ENCODE data around the gene COL2A1. TPM values are rescaled to one million over a fixed set of nuclear protein-coding genes. Genes with fewer than 3 reads are reported as not detected.

COL2A1 gene
- total and polyA plus RNA-seq, 4 donors = 0.05 to 8.7 (median 0.15) TPM; not detected in 1

- ATAC-seq (ENCODE audit: insufficient read depth, low FRiP score) (no peak), DNase-seq (no peak)
- Histone ChIP-seq H3K27me3 (ENCODE audit: control insufficient read depth in 3 of 3, insufficient read depth in 3 of 3, low read length in 2 of 3) (peaks cover 0 to 3% (median 0%) of the 10 kb centered on the region in 3 donors), H3K4me1 (ENCODE audit: control insufficient read depth in 5 of 5, insufficient read depth in 5 of 5, low read length in 5 of 5) (no peaks in the 10 kb centered on the region), H3K27ac (ENCODE audit: low read depth in 1 of 2, low read length in 1 of 2) (no peak overlapping the region), H3K9ac (ENCODE audit: insufficient read depth in 1 of 2, low read length in 2 of 2) (no peak overlapping the region), H3K36me3 (ENCODE audit: control insufficient read depth in 4 of 4, insufficient read depth in 4 of 4, low read length in 4 of 4) (no peaks in the 10 kb centered on the region), H3K4me3 (no peak overlapping the region), H3K9me3 (ENCODE audit: control insufficient read depth in 4 of 4, insufficient read depth in 3 of 4, low read length in 3 of 4) (no peaks in the 10 kb centered on the region)
- WGBS, 2 donors = 85 to 96% methylated on average over 3 of the region's 3 CpGs
- TF ChIP-seq CTCF (IDR thresholded peaks at IDR 0.05; ENCODE audit: control extremely low read depth, extremely low read depth) = no peak
Observed at GRCh38 chr12:47927346-47927745, 76.9 kb downstream of the COL2A1 start.

Other genes with a start within 250 kb of the COL2A1 start
- gene RAPGEF3, start 245.6 kb downstream of the COL2A1 start, total RNA-seq = 10 to 100 TPM; 11.3 to 26.5 TPM
- gene RAPGEF3, start 245.6 kb downstream of the COL2A1 start, polyA plus RNA-seq = 10 to 100 TPM in 1 of 2 donors, 1 to 10 TPM in 1; 8.3 to 40.4 TPM
- gene SLC48A1, start 231.2 kb downstream of the COL2A1 start, total RNA-seq = 10 to 100 TPM; 16.9 to 31.3 TPM
- 10 to 100 TPM; 16.8 to 24.5 TPM for gene SLC48A1, start 231.2 kb downstream of the COL2A1 start, polyA plus RNA-seq
- gene HDAC7, start 184.6 kb downstream of the COL2A1 start, total RNA-seq = 100 to 1,000 TPM in 1 of 2 donors, 10 to 100 TPM in 1; 49.3 to 119 TPM
- gene HDAC7, start 184.6 kb downstream of the COL2A1 start, polyA plus RNA-seq = 10 to 100 TPM; 67.6 to 71.9 TPM
- 10 to 100 TPM in 1 of 2 donors, 1 to 10 TPM in 1; 4.4 to 27.4 TPM for gene VDR, start 99.5 kb downstream of the COL2A1 start, total RNA-seq
- gene VDR, start 99.5 kb downstream of the COL2A1 start, polyA plus RNA-seq = 10 to 100 TPM in 1 of 2 donors, 1 to 10 TPM in 1; 9.1 to 19.5 TPM
- gene TMEM106C, start 40.9 kb downstream of the COL2A1 start, total RNA-seq = 10 to 100 TPM; 35.1 to 53.0 TPM
- 10 to 100 TPM; 29.3 to 33.1 TPM for gene TMEM106C, start 40.9 kb downstream of the COL2A1 start, polyA plus RNA-seq
- gene SENP1, start 101.6 kb upstream of the COL2A1 start, total RNA-seq = 10 to 100 TPM; 20.0 to 30.8 TPM
- 1 to 10 TPM; 3.5 to 5.9 TPM for gene SENP1, start 101.6 kb upstream of the COL2A1 start, polyA plus RNA-seq
- gene PFKM, start 114.9 kb upstream of the COL2A1 start, total RNA-seq = 10 to 100 TPM; 37.5 to 48.9 TPM
- 10 to 100 TPM; 14.0 to 23.3 TPM for gene PFKM, start 114.9 kb upstream of the COL2A1 start, polyA plus RNA-seq
- gene ASB8, start 153.0 kb upstream of the COL2A1 start, total RNA-seq = 10 to 100 TPM; 34.4 to 55.1 TPM
- gene ASB8, start 153.0 kb upstream of the COL2A1 start, polyA plus RNA-seq = 10 to 100 TPM; 12.0 to 19.3 TPM
- 1 to 10 TPM in 1 of 2 donors, under 1 TPM in 1; 0.51 to 3.0 TPM for gene CCDC184, start 179.2 kb upstream of the COL2A1 start, total RNA-seq
- 1 to 10 TPM in 1 of 2 donors, under 1 TPM in 1; 0.63 to 1.4 TPM for gene CCDC184, start 179.2 kb upstream of the COL2A1 start, polyA plus RNA-seq
- not detected for gene OR10AD1, start 198.8 kb upstream of the COL2A1 start, total RNA-seq
- gene OR10AD1, start 198.8 kb upstream of the COL2A1 start, polyA plus RNA-seq = not detected

All from lung (tissue), 12 donors.